ENCODE data around the gene HHAT. TPM values are rescaled to one million over a fixed set of nuclear protein-coding genes. Genes with fewer than 3 reads are reported as not detected.

The HHAT gene
- total and polyA plus RNA-seq, 3 donors from 2014 or later, result 8.5 to 24.3 (median 23.8) TPM

- no peak for DNase-seq
- TF ChIP-seq, protein P1, sequence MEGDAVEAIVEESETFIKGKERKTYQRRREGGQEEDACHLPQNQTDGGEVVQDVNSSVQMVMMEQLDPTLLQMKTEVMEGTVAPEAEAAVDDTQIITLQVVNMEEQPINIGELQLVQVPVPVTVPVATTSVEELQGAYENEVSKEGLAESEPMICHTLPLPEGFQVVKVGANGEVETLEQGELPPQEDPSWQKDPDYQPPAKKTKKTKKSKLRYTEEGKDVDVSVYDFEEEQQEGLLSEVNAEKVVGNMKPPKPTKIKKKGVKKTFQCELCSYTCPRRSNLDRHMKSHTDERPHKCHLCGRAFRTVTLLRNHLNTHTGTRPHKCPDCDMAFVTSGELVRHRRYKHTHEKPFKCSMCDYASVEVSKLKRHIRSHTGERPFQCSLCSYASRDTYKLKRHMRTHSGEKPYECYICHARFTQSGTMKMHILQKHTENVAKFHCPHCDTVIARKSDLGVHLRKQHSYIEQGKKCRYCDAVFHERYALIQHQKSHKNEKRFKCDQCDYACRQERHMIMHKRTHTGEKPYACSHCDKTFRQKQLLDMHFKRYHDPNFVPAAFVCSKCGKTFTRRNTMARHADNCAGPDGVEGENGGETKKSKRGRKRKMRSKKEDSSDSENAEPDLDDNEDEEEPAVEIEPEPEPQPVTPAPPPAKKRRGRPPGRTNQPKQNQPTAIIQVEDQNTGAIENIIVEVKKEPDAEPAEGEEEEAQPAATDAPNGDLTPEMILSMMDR (IDR thresholded peaks at IDR 0.05), result no peak
- no peak for TF ChIP-seq POLR2A (IDR thresholded peaks at IDR 0.05)
- H3K4me1 ChIP-seq, result peaks cover 4% of the 10 kb centered on the region
- H3K9me3 ChIP-seq, result no peaks in the 10 kb centered on the region
- H3K36me3 ChIP-seq (ENCODE audit: low read depth, missing control alignments), result no peaks in the 10 kb centered on the region
- no peak overlapping the region for H3K27ac ChIP-seq
- no peak overlapping the region for H3K4me3 ChIP-seq
- intact Hi-C loops (cut with DNase I; ENCODE audit: low total_unique reads), result no loop called here
- WGBS, 2 donors, result 91 to 93% methylated on average over 5 of the region's 5 CpGs
- no peaks in the 10 kb centered on the region for H3K27me3 ChIP-seq
Measured at GRCh38 chr1:210690236-210690635, 361.5 kb downstream of the HHAT start.

GRCh38 chr1:210691039-210691610, 362.4 kb downstream of the HHAT start:
- Histone ChIP-seq H3K9me3 (no peaks in the 10 kb centered on the region), H3K27ac (no peak overlapping the region), H3K4me3 (no peak overlapping the region), H3K36me3 (ENCODE audit: low read depth, missing control alignments) (no peaks in the 10 kb centered on the region), H3K4me1 (peaks cover 3% of the 10 kb centered on the region), H3K27me3 (no peaks in the 10 kb centered on the region)
- DNase-seq, result no peak
- TF ChIP-seq, protein P1 (IDR thresholded peaks at IDR 0.05), result no peak
- no peak for TF ChIP-seq POLR2A (IDR thresholded peaks at IDR 0.05)
- intact Hi-C loops (cut with DNase I; ENCODE audit: low total_unique reads), result no loop called here
- 88 to 93% methylated on average over 6 of the region's 6 CpGs for WGBS, 2 donors

GRCh38 chr1:210692796-210693195, 364.1 kb downstream of the HHAT start:
- intact Hi-C loops (cut with DNase I; ENCODE audit: low total_unique reads), result no loop called here
- WGBS, 2 donors, result 77 to 78% methylated on average over 7 of the region's 7 CpGs
- TF ChIP-seq, protein P1 (IDR thresholded peaks at IDR 0.05), result no peak
- no peak for TF ChIP-seq POLR2A (IDR thresholded peaks at IDR 0.05)
- no peaks in the 10 kb centered on the region for H3K9me3 ChIP-seq
- H3K36me3 ChIP-seq (ENCODE audit: low read depth, missing control alignments), result no peaks in the 10 kb centered on the region
- no peaks in the 10 kb centered on the region for H3K4me1 ChIP-seq
- H3K27me3 ChIP-seq, result no peaks in the 10 kb centered on the region
- H3K27ac ChIP-seq, result no peak overlapping the region
- no peak for DNase-seq
- H3K4me3 ChIP-seq, result no peak overlapping the region

GRCh38 chr1:210695026-210695425, 366.3 kb downstream of the HHAT start:
- no peak for TF ChIP-seq POLR2A (IDR thresholded peaks at IDR 0.05)
- TF ChIP-seq, protein P1 (IDR thresholded peaks at IDR 0.05), result no peak
- intact Hi-C loops (cut with DNase I; ENCODE audit: low total_unique reads), result no loop called here
- no peaks in the 10 kb centered on the region for H3K4me1 ChIP-seq
- no peaks in the 10 kb centered on the region for H3K36me3 ChIP-seq (ENCODE audit: low read depth, missing control alignments)
- no peaks in the 10 kb centered on the region for H3K9me3 ChIP-seq
- no peaks in the 10 kb centered on the region for H3K27me3 ChIP-seq
- DNase-seq, result no peak
- H3K27ac ChIP-seq, result no peak overlapping the region
- WGBS, 2 donors, result 86 to 90% methylated on average over 1 of the region's 1 CpG
- H3K4me3 ChIP-seq, result no peak overlapping the region

GRCh38 chr1:210696709-210697108, 368.0 kb downstream of the HHAT start:
- Histone ChIP-seq H3K4me3 (no peak overlapping the region), H3K4me1 (no peaks in the 10 kb centered on the region), H3K27ac (no peak overlapping the region), H3K36me3 (ENCODE audit: low read depth, missing control alignments) (no peaks in the 10 kb centered on the region), H3K9me3 (no peaks in the 10 kb centered on the region), H3K27me3 (no peaks in the 10 kb centered on the region)
- DNase-seq, result no peak
- 69 to 89% methylated on average over 1 of the region's 1 CpG for WGBS, 2 donors
- TF ChIP-seq POLR2A (IDR thresholded peaks at IDR 0.05), result no peak
- TF ChIP-seq, protein P1 (IDR thresholded peaks at IDR 0.05), result no peak
- intact Hi-C loops (cut with DNase I; ENCODE audit: low total_unique reads), result no loop called here

Measured in testis (tissue), 3 donors.